ENCODE data around the gene DIS3L.

DNA sequence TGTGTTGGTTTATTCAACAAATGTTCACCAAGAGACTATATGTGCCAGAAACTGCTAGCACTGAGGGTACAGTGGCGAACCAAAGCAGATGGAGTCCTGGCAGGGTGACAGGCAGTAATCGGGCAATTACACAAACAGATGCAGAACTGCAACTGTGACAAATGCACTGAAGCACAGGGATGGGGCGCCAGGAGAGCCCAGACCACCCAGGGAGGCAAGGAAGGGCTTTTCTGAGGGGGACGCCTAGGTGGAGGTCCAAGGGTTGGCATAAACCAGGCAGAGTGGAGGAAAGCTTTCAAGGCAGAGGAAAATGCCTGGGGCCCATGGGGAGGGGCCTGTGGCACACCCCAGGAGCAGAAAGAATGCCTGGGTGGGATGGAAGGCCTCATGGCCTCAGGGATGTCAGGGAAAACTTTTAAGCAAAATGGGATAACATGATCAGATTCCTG lies 5.5 kb downstream of the DIS3L start:
- TF ChIP-seq, protein P1, sequence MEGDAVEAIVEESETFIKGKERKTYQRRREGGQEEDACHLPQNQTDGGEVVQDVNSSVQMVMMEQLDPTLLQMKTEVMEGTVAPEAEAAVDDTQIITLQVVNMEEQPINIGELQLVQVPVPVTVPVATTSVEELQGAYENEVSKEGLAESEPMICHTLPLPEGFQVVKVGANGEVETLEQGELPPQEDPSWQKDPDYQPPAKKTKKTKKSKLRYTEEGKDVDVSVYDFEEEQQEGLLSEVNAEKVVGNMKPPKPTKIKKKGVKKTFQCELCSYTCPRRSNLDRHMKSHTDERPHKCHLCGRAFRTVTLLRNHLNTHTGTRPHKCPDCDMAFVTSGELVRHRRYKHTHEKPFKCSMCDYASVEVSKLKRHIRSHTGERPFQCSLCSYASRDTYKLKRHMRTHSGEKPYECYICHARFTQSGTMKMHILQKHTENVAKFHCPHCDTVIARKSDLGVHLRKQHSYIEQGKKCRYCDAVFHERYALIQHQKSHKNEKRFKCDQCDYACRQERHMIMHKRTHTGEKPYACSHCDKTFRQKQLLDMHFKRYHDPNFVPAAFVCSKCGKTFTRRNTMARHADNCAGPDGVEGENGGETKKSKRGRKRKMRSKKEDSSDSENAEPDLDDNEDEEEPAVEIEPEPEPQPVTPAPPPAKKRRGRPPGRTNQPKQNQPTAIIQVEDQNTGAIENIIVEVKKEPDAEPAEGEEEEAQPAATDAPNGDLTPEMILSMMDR (IDR thresholded peaks at IDR 0.05) = no peak
- TF ChIP-seq POLR2A (IDR thresholded peaks at IDR 0.05) = no peak

All from right lobe of liver (tissue), 4 donors.